Superior temporal gyrus (tissue), 1 donor: ENCODE results near the gene RAB20.
"Not testable (repeated sequence)": the region's sequence is repeated elsewhere in the genome, so short reads cannot be mapped to it uniquely, and the experiment has no call there.

Experiments used
- DNase-seq: peaks from one replicate; pipeline ENCODE4 v3.0.0-alpha.2; 2016; ENCODE audit errors: extremely low spot score

Gene RAB20, protein sequence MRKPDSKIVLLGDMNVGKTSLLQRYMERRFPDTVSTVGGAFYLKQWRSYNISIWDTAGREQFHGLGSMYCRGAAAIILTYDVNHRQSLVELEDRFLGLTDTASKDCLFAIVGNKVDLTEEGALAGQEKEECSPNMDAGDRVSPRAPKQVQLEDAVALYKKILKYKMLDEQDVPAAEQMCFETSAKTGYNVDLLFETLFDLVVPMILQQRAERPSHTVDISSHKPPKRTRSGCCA

DNA sequence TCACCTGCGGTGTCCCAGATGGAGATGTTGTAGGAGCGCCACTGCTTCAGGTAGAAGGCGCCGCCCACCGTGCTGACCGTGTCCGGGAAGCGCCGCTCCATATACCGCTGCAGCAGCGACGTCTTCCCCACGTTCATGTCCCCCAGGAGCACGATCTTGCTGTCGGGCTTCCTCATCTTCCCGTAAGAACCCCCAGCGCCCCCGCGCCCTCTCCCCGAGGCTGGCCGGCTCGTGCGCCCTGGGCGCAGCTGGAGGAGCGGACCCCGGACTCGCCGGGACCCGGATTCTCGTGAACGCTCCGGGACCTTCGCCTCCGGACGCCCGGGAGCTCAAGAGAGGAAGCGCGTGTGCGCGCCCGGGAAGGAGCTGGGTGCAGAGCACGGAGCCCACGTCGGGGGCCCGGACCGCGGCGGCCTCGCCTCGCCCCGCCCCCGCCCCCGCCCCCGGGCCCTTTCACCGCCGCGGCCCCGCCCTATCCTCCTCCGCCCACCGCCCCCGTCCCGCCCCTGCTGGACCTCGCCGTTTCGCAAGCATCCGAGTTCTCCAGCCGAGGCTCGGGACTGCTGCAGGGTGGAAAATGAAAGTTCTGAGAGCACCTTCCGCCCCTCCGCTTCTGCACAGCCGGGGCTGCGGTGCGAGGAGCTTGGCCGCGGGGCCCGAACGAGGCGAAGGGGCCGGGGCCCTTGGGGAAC is at the start of gene RAB20:
Gene RAB20 (minus strand): TSS at position 379 of the 692 bp plus-strand sequence. CDS start 203 bp downstream, at position 176.
- DNase-seq, result no peak

DNA sequence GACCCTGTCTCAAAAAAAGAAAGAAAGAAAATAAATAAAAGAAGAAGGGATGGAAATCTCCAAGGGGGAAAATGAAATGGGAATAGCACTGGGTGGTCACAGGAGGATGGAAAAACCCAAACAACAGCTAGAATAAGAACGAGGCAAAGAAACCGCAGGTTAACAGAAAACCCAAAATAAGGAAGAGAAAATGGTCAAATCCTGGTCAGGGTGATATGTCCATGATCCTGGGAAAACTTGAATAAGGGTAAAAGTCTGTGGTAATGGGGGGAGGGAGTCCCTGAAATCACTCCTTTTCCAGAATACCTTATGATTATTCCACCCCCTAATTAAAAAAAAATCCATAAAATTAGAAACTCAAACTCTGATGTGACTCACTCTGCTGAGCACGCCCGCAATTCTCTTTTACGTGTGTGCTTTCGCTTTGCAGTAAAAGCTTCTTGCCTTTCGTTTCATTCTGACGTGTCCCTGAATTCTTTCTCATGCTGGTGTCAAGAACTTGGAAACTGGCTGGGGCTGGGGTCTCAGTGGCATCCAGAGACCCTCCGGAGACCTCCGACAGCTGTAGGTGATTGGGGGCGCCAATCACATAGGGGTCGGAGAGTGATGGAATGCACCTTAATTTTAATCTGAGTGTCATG is 49.6 kb upstream of the RAB20 start:
- no peak for DNase-seq

DNA sequence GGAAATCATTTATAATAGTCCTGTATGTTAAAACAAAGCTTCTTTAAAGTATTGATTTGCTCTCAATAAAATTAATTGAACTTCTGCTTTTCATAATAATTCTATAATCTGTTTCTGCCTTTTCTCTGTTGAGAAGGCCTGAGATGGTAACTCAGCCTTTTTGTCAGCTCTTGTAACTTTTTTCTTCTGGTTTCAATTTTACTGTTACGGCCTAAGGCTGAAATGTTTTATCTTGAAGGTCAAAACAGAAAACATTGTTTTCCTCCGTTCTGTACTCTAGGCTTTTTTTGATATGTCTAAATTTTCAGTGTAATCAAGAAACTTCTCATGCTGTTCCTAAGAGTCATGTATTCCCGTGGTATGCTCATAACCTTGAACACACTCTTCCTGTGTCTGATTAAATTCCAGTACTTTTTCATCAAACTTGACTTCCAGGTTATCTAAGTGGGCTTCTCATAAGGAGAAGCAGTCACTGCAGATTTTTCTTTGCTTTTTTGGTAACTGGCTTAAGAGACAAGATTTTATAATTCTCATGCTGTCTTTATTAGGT is 46.2 kb upstream of the RAB20 start:
- no peak for DNase-seq

DNA sequence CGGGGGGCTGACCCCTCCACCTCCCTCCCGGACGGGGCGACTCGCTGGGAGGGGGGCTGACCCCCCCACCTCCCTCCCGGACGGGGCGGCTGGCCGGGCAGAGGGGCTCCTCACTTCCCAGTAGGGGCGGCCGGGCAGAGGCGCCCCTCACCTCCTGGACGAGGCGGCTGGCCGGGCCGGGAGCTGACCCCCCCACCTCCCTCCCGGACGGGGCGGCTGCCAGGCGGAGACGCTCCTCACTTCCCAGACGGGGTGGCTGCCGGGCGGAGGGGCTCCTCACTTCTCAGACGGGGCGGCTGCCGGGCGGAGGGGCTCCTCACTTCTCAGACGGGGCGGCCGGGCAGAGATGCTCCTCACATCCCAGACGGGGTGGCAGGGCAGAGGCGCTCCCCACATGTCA is 44.8 kb upstream of the RAB20 start:
- DNase-seq, result not testable (repeated sequence)

DNA sequence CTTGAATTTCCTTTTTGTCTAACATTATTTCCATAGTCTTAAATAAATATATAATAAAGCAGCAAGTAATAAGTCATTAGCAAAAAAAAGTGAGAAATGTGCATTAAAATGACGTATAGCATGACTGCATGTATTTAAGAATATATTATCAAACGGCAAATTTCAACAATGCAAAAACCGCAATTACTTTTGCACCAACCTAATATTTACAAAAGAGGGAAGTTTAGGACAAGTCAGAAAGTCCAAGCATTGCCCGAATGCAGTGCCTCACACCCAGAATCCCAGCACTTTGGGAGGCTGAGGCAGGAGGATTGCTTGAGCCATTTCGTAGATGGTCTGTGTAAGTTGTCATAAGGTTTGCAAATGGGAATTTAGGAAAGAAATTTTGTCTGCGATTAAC is 43.6 kb upstream of the RAB20 start:
- DNase-seq, result no peak

DNA sequence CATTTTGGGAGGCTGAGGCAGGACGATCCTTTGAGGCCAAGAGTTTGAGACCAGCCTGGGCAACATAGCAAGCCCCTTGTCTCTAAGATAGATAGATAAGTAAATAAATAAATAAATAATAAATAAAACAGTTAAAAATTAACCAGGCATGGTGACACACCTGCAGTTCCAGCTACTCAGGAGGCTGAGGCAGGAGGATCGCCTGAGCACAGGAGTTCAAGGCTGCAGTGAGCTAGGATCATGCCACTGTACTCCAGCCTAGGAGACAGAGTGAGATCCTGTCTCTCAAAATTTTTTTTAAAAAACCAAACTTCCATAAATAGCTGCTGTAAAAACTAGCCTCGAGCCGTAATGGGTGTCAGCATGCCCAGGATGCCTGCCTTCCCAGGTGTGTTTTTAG is 39.5 kb upstream of the RAB20 start:
- DNase-seq, result no peak

DNA sequence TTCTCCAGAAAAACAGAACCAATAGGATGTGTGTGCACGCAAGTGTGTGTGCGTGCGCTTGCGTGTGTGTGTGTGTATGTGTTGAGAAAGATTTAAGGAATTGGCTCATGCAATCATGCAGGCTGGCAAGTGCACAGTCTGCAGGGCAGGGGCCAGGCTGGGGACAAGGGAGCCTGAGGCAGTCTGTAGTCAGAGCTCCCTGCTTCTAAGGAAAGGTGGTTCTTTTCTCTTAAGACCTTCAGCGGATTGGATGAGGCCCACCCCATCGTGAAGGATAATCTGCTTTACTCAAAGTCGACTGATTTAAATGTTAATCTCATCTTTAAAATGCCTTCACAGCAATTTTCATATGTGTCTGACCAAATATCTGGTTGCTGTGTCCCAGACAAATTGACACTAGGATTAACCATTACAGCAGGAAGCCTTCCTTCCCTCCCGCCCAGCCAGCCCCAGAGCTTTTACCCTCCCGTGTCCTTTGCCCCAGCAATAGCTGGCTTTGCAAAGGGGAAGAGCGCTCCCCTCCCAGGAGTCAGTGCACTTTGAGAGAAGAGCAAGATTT is 38.8 kb upstream of the RAB20 start:
- no peak for DNase-seq

DNA sequence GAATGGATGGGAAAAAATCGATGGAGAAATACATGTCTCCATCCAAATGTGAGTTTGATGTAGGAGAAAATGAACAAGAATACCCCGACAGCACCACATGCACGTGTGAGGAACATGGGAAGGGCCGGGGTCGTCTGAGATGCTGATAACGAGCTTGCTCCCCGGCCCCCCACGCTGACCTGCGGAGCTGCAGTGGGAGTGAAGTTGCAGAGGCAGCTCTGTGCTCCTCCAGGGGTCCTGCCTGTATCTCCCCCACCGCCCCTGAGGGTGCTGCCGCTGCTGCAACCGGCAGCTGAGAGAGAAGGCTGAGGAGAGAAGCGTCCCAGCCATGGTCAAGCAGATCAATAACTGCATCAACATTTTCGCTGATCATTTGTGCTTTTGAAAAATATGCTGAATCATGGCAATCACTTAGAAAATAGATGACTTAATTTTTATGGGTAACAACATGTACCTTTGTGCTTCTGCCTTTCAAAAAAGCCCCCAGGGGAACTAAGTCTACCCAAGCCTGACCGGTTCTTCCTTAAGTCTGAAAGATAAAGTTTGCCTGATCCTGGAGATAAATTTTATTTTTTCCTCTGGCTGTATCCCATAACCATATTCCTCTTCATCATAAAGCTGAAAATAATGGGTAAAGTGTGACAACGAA is 35.6 kb upstream of the RAB20 start:
- no peak for DNase-seq

DNA sequence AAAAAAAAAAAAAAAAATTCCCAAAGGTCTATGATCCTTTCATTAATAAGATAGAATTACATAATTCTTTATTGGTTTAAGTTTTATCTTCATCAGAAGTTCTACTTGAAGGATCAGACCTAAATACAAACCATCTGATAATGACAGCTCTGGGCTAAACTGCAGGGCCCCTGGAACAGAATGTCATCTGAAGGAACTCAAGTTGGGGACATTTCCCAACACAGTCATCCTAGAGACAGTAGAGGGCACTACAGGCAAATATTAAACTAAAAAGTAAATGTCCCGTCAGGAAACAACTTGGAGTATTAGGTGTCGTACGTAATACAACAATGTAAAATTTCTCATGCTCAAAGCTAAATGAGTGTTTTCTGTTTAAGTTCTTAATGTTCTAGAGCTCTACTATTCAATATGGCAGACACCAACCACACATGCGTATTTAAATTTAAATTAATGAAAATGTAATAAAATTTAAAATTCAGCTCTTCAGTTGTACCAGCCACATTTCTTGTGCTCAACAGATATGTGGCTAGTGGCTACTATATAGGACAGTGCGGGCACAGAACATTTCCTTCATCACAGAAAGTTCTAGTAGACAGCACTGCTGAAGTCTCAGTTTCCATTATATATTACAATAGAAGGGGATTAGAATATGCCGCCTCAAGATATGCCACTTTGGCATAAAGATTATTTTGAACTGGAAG is 32.1 kb upstream of the RAB20 start:
- peak; percentile 73 for DNase-seq

DNA sequence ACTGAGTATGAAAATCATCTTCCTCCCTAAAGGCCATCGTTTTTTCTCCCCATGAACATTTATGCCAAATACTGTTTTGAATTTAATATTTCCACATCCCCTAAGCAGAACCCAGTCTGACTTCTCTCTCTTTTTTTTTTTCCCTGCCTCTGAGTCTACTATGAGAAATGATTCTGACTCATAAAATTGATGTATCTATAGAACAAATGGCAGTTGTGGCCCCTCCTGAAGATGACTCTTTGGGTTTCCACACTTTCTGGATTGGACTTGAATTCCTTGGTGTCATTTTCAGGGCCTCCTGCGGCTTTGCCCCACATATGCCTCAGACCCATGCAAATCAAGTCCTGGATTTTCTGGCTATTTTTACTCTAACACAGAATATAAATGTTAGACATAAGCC is 31.1 kb upstream of the RAB20 start:
- no peak for DNase-seq

DNA sequence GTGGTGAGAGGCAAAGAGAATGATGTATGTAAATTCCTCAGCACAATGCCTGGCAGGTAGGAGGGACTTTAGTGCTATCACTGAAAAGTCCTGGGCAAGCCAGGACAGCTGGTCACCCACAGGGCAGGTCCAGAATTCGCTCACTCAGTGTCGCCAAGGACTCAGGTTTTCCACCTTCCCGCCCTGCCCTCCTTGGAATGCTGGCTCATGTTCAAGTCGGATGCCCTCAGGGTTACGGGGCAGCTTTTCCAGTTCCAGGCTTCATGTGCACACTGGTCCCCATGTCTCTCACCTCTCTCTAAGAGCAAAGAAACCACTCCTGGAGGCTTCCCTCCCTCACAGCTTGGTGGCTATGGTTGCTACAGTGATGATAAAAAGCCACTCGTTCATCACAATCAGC is 29.1 kb upstream of the RAB20 start:
- DNase-seq, result no peak

DNA sequence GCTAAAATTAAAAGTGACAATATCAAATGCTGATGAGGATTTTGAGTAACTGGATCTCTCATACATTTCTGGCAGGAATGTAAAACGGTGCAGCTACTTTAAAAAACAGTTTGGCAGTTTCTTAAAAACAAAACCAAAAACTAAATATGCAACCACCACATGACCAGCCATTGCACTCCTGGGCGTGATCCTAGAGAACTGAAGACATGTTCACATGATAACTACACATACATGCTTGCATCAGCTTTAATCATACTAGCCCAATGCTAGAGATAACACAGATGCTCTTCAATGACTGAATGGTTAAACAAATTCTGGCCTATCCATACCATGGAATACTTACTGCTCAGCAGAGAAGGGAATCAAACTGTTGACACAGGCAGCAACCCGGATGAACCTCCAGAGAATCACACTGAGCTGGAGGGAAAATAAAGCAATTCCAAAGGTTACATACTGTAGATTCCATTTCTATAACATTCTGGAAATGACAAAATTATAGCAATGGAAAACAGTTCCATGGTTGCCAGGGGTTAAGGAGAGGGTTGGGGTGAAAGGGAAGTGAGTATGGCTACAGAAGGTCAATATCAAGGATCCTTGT is 28.4 kb upstream of the RAB20 start:
- DNase-seq, result no peak

DNA sequence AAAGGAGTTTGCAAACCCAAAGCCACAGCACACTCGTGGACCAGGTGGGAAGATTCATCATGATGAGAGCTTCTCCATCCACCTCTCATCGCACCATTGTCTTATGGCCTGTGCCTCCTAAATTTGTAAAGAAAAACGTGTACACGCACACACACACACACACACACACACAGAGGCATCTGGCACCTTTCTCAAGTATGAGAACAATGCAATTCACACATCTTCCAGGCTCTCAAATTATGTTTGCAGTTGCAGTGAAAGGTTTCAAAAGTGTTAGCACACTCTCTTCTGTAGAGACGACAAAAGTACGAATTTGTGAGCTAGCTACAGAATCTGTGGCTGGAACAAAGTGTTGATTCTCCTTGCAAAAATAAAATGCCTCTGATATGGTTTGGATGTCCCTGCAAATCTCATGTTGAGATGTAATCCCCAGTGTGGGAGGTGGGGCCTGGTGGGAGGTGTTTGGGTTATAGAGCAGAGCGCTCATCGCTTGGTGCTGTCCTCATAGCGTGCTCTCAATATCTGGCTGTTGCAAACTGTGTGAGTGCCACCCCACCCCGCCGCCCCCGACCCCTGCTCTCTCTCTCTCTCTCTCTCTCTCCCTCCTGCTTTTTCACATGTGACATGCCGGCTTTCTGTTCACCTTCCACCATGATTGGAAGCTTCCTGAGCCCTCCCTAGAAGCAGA is 21.8 kb upstream of the RAB20 start:
- peak; percentile 49 for DNase-seq

DNA sequence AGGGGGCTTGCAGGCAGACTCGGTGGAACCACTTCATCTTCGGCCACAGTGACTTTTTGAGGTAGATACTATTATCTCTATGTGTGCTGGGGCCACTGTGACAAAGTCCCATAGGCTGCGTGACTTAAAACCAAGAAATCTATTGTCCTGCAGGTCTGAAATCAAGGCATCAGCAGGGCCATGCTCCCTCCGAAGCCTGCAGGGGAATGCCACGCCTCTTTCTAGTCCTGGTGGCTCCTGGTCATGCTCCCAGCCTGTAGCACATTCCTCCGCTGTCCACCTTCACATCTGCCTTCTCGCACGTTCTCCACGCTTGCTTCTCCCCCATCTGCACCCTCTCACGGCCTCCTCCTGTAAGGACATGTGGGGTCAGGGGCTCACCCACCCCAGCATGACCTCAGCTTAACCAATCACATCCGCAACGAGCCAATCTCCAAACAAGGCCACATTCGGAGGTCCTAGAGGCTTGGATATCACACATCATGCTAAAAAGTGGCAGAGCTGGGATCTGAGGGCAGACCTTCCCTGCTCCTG is 21.0 kb upstream of the RAB20 start:
- no peak for DNase-seq

DNA sequence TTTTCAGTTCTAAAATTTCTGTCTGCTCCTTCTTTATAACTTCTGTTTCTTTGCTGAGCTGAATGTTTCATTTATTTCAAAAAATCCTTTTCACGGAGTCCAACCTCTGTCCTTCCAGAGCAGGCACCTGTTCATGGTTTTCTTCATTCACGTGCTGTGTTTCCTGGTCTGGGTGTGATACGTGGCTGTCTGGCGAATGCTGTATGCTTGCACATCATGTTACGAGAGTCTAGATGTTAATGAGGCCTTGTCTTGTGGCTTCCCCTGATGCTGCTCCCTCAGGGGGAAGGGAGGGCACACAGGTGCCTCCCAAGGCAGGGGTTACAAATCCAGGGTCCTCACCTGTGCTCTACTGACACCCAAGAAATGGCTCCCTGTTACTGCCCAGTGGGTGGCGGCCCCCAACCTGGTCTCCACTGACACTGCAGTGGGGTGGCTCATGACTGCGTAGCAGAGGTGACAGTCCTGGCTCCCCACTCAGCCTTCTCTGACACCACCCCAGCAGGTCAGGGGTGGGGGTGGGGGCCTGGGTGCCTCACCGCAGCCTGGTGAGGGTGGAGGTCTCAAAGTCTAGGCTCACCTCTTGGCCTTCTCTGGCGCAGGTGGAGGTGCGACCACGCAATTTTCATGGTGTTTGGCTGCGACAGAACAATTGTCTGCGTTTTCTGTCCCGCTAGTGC is 20.1 kb upstream of the RAB20 start:
- DNase-seq, result no peak

DNA sequence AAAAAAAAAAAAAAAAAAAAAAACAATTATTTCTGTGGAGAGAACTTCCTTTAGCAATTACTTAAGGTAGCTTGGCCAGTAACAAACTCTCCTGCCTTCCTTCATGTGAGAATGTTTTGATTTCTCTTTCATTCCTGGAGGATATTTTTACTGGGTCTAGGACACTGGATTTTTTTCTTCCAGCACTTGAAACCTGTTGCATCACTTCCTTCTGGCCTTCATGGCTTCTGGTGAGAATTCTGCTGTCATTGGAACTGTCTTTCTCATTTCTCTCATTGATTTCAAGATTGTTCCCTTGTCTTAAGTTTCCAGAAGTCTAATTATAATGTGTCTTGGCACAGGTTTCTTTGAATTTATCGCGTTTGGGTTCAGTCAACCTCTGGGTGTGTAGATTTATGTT is 19.3 kb upstream of the RAB20 start:
- DNase-seq, result no peak

DNA sequence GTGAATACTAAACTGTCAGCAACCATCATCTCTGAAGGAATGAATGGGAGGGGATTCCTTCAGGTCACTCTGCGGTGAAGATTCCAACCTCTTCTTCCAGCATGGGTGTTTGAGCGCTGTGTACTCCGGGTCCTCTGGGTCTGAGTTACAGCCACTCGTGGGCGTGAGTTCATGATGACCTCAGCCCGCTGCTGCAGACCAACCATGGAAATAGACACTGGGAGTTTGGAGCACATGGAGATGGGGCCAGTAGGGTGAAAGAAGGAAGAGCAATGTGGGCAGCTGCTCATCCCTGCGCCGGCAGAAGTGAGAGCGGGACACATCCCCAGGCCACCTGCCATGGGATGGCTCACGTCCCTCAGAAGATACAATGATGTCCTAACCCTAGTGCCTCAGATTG is 16.8 kb upstream of the RAB20 start:
- no peak for DNase-seq

DNA sequence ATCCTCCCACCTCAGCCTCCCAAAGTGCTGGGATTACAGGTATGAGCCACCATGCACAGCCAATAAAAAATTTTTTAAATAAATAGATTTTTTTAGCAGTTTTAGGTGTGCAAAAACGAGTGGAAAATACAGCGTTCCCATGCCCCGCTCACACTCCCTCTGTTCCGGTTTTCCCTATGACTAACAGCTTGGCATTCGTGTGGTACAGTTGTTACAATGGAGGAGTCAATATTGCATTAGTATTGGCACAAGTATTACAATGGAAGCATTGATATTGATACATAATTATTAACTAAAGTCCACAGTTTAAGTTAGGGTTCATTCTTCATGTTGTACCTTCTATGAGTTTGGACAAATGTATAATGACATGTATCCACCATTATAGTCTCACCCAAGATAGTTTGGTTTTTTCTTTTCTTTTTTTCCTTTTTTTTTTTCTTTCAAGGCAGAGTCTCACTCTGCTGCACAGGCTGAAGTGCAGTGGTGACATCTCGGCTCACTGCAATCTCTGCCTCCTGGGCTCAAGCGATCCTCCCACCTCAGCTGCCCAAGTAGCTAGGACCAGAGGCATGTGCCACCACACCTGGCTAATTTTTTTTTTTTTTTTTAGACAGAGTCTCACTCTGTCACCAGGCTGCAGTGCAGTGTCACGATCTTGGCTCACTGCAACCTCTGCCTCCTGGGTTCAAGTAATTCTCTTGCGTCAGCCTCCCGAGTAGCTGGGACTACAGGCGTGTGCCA is 15.4 kb upstream of the RAB20 start:
- no peak for DNase-seq

DNA sequence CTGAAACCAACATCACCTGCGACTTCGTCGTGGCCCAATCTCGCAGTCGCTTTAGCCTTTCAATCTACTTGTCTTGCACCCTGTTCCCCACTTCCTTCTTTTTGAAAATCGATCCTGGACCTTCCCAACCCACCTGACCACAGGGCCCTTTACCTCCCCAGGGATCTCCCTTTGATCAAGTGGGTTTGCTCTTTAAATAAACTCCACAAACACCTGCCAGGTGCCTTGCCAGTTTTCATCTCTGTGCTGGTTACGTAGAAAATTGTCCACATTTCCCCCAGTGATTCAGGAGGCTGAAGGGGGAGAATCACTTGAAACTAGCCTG is 14.5 kb upstream of the RAB20 start:
- no peak for DNase-seq
